Gastrocnemius medialis (tissue), 4 donors: ENCODE data around the gene EVA1C.

ENCODE experiments used
- POLR2A ChIP-seq, 2 donors: fragments of 450-650 bp; IDR thresholded peaks; one replicate each; pipeline ENCODE4 v1.6.1; 2017; ENCODE audit warnings: antibody characterized with exemption in 2 of 2, mild to moderate bottlenecking in 2 of 2, moderate library complexity in 2 of 2
- TF ChIP-seq, protein P1 (sequence below), 5 experiments: fragments of 450-650 bp in 3 of 5; fragments of 200-600 bp in 2 of 5; sonication (generic) in 2 of 5; IDR thresholded peaks in 4 of 5; conservative IDR thresholded peaks in 1 of 5; 1 replicate in 4 of 5; 2 replicates in 1 of 5; pipeline ENCODE4 v1.5.1; 2016 to 2019; ENCODE audit warnings: antibody characterized with exemption in 5 of 5, mild to moderate bottlenecking in 3 of 5, moderate library complexity in 3 of 5

DNA sequence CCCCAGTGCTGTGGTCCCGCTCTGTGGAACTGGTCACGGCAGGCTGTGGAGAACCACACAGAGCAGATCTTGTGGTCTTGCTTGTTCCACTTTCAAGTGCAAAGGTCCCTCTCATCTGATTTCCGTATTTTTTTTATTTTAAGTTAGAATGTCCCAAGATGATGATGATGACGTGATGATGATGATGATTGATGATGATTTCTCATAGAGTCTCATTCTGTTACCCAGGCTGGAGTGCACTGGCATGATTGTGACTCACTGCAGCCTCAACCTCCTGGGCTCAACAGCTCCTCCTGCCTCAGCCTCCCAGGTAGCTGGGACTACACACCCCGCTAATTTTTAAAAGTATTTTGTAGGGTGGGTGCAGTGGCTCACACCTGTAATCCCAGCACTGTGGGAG lies 12.2 kb downstream of the EVA1C start:
- TF ChIP-seq, protein P1, sequence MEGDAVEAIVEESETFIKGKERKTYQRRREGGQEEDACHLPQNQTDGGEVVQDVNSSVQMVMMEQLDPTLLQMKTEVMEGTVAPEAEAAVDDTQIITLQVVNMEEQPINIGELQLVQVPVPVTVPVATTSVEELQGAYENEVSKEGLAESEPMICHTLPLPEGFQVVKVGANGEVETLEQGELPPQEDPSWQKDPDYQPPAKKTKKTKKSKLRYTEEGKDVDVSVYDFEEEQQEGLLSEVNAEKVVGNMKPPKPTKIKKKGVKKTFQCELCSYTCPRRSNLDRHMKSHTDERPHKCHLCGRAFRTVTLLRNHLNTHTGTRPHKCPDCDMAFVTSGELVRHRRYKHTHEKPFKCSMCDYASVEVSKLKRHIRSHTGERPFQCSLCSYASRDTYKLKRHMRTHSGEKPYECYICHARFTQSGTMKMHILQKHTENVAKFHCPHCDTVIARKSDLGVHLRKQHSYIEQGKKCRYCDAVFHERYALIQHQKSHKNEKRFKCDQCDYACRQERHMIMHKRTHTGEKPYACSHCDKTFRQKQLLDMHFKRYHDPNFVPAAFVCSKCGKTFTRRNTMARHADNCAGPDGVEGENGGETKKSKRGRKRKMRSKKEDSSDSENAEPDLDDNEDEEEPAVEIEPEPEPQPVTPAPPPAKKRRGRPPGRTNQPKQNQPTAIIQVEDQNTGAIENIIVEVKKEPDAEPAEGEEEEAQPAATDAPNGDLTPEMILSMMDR (IDR thresholded peaks at IDR 0.05 in 4 of 5, conservative IDR thresholded peaks at IDR 0.05 in 1 of 5): no peak
- TF ChIP-seq POLR2A (IDR thresholded peaks at IDR 0.05): no peak
